HG02884 (cell line): ENCODE measurements around the gene NEK9.
"Not testable (repeated sequence)": the region's sequence is repeated elsewhere in the genome, so short reads cannot be mapped to it uniquely, and the experiment has no call there.

Experiments
- ATAC-seq: cut with Tn5 transposase; IDR thresholded peaks from one replicate; pipeline ENCODE4 v1.9.1; 2021; ENCODE audit warnings: mild to moderate bottlenecking, moderate library complexity; ENCODE audit not compliant: unreplicated experiment

Gene NEK9

DNA sequence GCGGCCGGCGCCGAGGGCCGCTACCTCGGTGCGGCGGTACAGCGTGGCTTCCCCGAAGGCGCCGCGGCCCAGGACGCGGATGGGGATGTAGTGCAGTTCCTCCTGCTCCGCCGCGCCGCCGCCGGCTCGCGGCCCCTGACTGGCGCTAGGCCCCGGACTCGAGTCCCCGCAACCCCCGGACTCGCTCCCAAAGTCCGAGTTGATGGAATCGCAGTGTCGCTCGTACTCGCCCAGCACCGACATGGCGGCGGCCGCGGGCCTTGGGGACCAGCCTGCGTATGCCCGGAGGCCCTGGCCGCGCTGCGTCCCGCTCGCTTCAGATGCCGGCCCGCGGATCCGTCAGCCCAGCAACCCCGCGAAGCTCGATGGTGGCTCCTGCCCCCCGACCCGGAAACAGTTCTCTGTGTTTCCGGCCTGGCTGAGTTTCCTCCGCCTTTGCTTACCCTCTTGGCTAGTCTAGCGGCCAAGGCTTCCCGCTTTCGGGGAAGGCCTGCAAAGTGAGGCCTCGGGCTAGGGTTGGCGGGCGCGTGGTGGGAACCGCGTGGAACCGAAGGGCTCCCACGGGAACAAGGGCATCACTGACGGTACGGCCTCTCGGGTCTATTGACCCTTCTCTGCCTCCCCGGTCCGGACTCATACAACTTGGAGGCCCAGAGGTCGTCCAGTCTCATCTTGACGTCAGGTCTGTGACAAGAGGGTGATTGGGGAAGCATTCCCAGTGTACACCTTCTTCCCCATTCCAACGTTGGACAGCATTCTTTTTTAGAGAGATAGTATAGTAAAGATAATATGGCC lies at the start of gene NEK9:
NEK9 (minus strand) TSS at position 370 of the 795 bp plus-strand sequence; CDS start at position 243, 127 bp downstream.
- peak; percentile 86 for ATAC-seq

DNA sequence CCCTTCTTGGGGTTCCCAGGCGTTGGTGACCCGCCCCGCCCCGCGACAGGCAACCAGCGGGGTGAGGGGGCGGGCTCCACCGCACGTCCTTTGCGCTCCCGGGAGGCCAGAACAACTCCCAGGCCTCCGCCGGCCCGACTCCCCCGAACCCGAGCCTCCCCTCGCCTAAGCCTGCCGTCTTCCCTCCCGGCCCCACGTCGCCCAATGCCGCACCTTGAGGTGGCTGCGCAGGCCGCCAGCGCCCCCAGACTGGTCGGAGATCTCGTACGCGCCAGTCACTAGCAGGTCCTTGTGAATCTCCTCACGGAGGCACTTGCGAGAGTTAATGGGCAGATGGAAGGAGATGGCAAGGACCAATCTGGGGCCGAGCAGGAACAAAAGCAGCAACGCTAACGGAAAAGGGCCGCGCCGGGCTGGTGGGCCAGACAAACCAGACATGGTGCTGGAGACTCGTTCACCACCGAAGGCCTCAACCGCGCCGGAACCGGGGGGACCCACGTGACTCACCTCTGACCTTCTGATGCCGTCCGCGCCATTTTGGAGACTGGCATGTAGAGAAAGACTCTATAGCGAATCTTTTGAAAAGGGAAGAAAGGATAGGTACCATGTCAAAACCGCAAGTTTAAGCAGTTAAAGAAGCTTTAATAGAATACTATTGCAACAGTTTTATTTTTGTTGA lies 49.4 kb upstream of the NEK9 start, which contains the start of gene TMED10:
TMED10 (minus strand) TSS at position 471 of the 679 bp plus-strand sequence; CDS start at position 438, 33 bp downstream.
- ATAC-seq, result peak; percentile 56

DNA sequence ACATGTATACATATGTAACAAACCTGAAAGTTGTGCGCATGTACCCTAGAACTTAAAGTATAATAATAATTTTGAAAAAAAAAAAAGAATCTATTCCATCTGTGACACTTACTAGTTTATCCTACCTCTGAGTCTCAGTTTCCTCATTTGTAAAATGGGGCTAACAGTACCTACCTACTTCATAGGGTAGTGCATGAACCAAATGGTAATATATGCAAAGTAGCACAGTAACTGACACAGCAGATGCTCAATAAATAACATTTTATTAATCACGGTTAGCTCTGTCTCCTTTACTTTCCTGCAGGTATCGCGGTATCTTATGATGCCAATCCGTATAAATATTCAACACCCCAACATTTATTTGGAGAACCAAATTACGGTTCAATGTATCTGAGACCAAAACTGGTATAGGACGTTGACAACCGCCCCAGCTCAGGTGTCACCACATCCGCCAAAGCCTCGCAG lies 48.9 kb upstream of the NEK9 start:
- peak; percentile 7 for ATAC-seq

DNA sequence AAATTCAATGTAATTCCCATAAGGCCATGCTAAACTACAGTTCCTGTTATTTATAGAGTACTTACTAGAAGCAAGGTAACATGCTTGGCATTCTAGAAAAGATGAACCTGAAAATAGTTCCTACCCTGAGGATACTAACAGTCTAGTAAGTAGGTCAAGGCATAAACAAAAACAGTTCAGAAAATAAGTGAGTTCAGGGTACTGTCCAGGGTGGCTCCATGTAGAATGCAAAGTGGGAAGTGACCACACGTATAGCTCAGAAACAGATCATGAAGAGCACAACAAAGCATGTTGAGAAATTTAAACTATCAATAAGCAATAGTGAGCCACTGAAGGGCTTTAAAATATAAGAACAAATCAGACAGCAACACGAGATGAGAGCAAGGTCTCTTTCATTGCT lies 47.2 kb upstream of the NEK9 start:
- ATAC-seq, result no peak

DNA sequence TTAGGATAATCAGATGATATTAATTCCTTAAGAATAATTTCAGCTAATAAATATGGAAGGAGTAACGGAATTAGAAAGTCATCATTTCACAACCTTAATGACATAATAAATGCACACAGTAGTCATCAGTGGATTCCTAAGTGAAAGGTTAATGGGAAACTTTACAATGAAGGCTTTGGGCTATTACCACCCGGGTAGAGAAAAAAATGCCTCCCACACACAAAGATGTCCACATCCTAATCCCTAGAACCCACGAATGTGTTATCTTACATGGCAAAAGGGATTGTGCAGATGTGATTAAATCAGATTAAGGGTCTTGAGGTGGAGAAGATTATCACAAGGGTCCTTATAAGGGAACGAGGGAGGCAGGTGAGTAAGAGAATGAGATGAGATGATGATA lies 43.9 kb upstream of the NEK9 start:
- no peak for ATAC-seq

DNA sequence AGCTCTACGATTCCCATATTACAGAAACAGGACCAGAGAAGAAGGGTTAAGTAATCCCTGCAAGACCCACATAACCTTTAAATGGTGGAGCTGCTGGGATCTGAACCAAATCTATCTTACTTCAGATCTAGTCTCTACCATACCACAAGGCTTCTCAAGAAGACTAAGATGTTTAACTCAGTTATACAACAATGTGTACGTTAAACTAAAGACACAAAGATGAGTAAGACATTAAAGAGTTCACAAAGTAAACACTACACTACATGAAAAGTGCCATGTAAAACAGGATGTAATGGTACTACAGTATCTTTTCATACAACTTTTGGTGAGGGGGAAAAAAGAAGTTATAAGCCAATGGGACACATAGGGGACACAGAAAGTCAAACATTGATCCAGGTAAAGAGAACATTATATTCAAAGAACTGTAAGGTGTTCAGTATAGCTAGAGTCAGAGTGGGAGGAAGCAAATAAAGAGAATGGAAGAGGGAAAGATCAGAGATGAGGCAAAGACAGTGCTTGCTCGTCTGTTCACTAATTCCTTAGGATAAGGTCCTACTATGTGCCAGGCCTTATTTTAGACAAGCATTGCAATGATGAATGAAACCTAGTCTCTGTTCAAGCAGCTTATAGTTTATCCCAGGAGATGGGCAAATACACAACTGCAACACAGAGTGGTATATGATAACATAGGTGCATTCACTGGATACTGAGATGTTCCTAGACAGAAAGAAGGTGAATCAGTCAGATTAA lies 41.9 kb upstream of the NEK9 start:
- ATAC-seq, result no peak

DNA sequence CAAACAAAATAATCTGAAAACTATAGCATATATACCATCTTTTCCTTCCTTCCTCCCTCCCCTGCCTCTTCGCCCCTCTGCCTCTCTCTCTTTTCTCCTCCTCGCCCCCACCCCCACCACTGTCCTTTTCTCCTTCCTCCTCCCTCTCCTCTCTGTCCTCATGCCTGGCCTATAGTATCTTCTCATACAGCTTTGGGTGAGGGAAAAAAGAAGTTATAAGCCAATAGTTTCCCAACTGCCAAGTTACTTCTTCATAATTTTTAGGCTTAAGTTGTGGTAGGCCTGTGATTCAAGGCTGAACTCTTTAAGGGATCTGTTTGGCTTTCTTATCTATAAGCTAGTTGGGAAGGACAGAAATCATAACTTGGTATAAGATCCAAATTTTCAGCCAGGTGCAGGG lies 40.5 kb upstream of the NEK9 start:
- no peak for ATAC-seq

DNA sequence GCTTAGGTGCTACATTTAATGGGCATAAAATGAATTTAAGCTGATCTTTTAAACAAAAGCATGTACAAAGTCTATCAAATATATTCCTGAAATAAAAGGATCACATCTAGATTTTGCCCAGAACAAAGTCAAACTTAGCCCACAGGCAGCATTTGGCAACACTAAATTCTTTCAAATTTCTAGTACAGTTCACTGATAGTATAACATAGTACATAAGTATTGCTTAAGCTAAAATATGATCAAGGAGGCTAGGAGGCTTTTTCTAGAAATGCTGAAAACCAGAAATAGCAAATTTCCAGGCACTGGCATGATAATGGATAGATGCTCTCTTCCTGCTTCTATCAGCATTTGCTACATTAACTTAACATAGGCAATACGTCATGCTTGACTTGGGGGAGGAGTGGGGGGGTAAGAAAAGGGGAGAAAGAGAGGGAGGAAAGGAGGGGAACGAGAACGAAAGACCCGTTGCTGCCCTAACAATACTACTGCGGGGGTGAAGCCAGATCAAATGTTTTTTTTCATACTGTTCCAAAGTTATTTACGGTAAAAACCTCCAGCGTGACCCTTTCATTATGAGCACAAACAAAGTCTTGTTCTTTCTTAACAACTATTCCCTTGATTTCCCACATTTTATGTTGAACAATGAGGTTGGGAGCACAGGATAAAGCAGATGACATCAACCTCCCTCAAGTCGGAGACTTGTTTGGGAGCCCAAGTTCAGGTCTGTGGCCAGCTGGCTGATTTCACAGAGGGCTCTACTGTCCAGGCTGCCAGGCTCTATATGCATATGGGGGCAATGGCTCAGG lies 38.9 kb upstream of the NEK9 start:
- no peak for ATAC-seq

DNA sequence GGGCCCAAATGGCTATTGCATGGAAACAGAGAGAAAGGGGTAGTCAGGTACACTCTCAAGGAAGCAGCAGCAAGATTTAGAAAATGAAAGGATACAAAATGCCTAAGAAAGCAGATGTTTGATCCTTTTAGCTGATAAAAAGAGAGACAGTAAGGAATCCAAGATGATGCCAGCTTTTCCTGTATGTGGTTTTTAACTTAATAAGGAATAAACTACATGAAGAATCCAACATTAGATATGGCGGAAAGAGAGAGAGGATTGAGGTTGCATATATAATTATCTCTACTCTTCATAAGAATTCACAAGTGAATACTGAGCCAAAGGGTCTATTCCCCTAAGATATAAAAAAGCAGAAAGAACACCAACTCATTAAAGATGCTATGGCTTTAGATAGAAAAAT lies 38.0 kb upstream of the NEK9 start:
- no peak for ATAC-seq

DNA sequence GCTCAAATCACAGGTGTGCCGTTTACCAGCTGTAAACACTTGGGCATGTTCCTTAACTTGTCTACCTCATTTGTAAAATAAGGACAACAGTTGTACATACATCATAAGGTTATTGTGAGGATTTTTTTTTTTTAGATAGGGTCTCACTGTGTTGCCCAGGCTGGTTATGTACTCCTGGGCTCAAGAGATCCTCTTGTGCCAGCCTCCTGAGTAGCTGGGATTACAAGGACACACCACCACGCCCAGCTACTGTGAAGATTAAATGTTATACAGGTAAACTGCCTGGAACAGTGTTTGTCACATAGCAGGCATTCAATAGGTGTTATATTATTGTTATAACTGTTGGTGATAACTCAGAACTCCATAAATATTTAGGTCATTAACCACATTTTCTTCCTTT lies 36.8 kb upstream of the NEK9 start:
- ATAC-seq, result no peak

DNA sequence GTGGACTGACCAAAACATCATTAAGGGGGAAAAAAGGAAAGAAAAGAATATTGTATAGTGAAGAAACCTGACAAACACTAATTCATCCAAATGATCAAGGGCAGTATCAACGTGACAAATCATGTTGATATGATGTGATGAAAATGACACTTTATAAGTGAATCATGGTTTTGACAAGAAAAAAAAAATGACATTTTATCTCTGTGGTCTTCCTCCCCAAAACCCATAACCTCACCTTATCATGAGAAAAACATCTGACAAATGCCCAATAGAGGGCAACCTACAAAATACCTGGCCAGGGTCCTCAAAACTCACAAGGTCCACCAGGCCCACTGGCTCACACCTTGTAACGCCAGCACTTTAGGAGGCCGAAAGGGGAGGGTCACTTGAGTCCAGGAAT lies 35.8 kb upstream of the NEK9 start:
- no peak for ATAC-seq

DNA sequence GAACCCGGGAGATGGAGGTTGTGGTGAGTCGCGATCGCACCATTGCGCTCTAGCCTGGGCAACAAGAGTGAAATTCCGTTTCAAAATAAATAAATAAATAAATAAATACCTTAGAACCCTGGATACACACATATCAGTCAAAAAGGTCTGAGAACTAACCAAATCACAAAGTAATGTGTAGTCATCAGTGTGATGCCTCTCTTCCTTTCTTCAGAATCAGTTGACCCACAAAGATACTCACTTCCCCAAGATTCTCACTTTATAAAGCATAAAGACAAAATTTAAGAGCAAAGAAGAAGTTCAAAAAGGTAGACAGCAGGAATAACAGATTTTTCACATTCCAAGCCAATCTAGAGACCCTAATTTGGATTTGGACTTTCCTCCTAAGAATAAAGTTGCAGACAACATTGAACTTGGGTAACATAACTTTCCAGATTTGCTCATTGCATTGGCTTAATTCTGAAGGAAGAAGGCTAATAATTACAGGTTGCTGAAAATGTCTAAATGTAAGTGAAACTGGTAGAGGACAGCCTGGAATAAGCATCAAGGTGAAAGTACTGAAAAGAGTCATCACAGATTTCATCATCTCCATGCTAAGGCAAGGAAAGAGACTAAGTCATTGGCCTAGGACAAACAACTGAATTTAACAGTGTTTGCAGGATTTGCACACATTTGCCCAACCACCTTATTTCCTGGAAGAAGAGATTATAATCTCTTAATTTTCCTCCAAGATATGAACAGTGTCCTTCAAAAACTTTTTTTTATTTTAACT lies 32.2 kb upstream of the NEK9 start:
- no peak for ATAC-seq

DNA sequence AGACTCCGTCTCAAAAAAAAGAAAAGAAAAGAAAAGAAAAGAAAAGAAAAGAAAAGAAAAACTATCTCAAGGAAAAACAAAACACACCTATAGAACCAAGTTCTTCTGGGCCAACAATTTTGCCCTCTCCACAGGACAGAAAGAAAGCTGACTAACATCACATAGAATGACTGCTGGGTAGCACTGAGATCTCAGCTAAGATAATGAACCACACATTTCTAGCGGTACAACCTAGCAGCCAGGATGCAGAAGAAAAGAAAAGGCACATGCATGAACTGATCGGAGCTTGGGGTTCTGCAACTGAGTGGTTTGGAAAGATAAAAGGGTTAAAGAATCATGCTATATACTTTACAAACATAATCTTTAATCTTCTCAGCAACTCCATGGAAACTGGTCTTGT lies 30.1 kb upstream of the NEK9 start:
- no peak for ATAC-seq

DNA sequence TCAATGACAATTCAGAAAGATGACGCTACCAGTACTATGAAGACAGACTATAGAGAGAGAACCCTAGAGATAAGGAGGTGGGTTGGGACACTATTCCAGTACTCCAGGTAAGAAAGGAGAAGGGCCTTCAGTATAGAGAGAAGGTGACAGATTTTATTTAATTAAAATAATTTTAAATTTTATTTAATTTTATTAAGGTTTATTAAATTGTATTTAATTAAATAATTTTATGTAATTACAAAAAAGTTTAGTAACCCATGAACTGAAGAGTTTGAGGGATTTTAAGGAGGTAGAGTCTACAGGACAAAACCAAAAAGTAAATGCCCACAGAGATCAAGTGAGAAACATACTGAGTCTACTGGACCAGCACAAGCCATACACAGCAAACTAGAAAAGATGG lies 29.3 kb upstream of the NEK9 start:
- ATAC-seq, result no peak

DNA sequence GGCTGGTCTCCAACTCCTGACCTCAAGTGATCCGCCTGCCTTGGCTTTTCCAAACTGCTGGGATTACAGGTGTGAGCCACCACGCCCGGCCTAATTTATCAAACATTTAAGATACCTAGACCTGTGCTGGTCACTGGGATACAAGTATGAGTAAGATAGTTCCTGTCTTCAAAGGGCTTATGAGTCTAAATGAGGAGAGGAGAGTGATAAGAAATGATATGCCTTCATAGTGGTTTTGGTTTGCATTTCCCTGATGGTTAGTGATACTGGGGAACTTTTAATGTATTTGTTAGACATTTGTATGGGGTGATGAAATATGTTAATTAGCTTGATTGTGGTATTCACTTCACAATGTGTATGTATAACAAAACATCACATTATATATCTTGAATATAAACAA lies 28.3 kb upstream of the NEK9 start:
- ATAC-seq, result no peak

DNA sequence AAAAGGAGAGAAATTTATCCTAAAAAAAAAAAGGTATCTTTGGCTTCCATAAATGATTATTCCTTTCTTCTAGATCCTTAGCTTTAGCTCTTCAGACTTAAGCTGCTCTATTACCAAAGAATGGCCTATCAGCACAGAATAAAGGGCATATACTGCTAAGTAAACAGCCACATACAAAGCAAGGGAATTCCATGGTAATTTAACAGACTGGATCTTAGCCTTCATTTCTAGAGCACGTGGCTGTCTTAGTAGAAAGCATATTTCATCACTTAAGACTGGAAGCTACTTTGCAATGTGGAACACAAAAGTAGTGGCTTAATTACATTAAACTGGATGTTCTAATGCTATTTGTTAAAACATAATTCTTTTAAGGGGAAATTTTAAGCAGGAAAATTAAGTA lies 26.4 kb upstream of the NEK9 start:
- no peak for ATAC-seq

DNA sequence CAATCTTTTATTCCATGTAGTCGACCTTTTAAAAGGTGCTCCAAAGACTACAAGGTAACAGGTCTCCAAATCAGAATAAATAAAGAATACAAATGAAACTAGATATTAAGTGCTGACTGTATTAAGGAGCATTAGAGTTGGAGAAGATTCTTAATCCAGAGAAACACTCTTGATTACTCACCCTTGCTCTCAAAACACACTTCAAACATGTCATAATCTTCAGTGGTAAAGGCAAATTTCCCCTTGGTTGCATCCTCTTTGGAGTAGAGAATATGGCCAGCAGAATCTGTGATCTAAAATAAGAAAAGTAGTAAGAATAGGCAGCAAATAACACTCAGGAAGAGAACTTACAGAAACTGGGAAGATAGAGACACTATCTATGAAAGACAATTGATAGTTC lies 25.0 kb upstream of the NEK9 start:
- no peak for ATAC-seq

DNA sequence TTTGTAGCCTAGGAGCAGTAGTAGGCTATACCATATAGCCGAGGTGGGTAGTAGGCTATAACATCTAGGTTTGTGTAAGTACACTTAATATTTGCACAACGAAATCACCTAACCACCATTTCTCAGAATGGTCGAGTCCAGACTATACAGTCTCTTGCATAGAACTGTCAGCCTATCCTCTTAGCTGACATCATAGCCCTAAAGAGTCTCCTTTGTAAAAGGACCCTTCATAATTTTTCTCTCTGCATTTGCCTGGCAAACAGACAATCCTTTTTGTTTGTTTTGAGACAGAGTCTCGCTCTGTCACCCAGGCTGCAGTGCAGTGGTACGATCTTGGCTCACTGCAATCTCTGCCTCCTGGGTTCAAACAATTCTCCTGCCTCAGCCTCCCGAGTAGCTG lies 23.8 kb upstream of the NEK9 start:
- ATAC-seq, result not testable (repeated sequence)

DNA sequence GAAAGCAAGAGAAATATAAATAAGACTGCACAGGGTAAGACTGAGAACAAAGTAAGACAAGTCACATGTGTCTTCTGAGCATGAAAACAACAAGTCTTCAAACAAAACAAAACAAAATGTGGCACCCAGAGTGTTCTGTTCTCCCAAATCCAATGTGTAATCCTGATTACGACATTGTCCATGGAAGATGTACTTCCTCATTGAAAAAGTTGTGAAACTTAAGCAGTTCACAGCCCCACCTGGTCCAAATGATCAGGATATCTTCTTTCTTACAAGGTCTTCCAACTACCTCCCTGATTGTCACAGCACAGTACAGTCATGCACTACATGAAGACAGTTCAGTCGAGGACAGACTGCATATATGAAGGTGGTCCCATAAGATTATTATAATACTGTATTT lies 23.3 kb upstream of the NEK9 start:
- ATAC-seq, result no peak
